Stimulated activated CD4-positive, alpha-beta T cell treated with anti-CD3 and anti-CD28 coated beads, TNF-alpha, amount 100 ng/mL, for 24 hours (primary cell): ENCODE results near the gene TNIP1.
A peak's percentile ranks its signal among the peaks of the same experiment; 100 is the strongest.

Experiments used
- DNase-seq, 3 experiments: peaks; one replicate each; pipeline ENCODE4 v3.0.0-alpha.2; 2020; ENCODE audit warnings: low read depth in 3 of 3

The TNIP1 gene

GRCh38 chr5:151022511-151023018 is 58.3 kb downstream of the TNIP1 start:
- no peak for DNase-seq

- DNase-seq = no peak
These were observed 59.1 kb downstream of the TNIP1 start for GRCh38 chr5:151021746-151022145.

- DNase-seq = peak in 1 of 3 experiments; percentile 28
These were observed 60.3 kb downstream of the TNIP1 start, which contains the start of gene GPX3 for GRCh38 chr5:151020304-151021110. GPX3 (plus strand) TSS chr5:151020591; CDS start chr5:151020655, 64 bp downstream.

- DNase-seq = no peak
These were observed 61.5 kb downstream of the TNIP1 start for GRCh38 chr5:151019331-151019730.

GRCh38 chr5:151018846-151019245 is 62.0 kb downstream of the TNIP1 start:
- DNase-seq = no peak

- DNase-seq = no peak
These were observed 62.9 kb downstream of the TNIP1 start for GRCh38 chr5:151017897-151018296.

- DNase-seq = no peak
These were observed 64.1 kb downstream of the TNIP1 start for GRCh38 chr5:151016700-151017099.

- DNase-seq = no peak
These were observed 64.8 kb downstream of the TNIP1 start for GRCh38 chr5:151015974-151016587.

GRCh38 chr5:151014680-151015343 is 66.0 kb downstream of the TNIP1 start:
- no peak for DNase-seq

GRCh38 chr5:151012862-151013261 is 68.0 kb downstream of the TNIP1 start:
- DNase-seq = no peak

- no peak for DNase-seq
These were observed 71.9 kb downstream of the TNIP1 start for GRCh38 chr5:151008906-151009305.

GRCh38 chr5:151008210-151008491 is 72.7 kb downstream of the TNIP1 start:
- DNase-seq = no peak

- DNase-seq = no peak
These were observed 73.2 kb downstream of the TNIP1 start for GRCh38 chr5:151007430-151008209.

GRCh38 chr5:151006704-151007334 is 74.0 kb downstream of the TNIP1 start:
- DNase-seq = no peak

- DNase-seq = no peak
These were observed 74.8 kb downstream of the TNIP1 start for GRCh38 chr5:151005950-151006576.

- no peak for DNase-seq
These were observed 75.5 kb downstream of the TNIP1 start for GRCh38 chr5:151005187-151005949.

- no peak for DNase-seq
These were observed 76.3 kb downstream of the TNIP1 start for GRCh38 chr5:151004499-151004898.

GRCh38 chr5:151003503-151003860 is 77.4 kb downstream of the TNIP1 start:
- no peak for DNase-seq

- DNase-seq = no peak
These were observed 77.9 kb downstream of the TNIP1 start for GRCh38 chr5:151002681-151003502.
